Measurements from ENCODE around the gene NLN.

DNA sequence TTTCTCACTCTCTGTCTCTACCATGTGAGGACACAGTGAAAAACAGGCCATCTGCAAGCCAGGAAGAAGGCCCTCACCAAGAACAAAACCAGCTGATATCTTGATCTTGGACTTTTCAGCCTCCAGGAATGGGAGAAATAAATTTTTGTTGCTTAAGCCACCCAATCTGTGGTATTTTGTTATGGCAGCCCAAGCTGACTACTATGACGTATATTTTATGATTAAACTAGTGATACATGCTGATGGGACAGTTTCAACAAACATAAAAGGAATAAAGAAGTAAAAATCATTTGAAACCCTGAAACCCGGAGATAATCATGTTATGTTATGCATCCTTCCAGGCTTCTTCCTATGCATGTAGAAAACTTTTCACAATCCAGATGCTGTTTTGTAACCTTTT lies 132.9 kb downstream of the NLN start:
- TF ChIP-seq, protein P1, sequence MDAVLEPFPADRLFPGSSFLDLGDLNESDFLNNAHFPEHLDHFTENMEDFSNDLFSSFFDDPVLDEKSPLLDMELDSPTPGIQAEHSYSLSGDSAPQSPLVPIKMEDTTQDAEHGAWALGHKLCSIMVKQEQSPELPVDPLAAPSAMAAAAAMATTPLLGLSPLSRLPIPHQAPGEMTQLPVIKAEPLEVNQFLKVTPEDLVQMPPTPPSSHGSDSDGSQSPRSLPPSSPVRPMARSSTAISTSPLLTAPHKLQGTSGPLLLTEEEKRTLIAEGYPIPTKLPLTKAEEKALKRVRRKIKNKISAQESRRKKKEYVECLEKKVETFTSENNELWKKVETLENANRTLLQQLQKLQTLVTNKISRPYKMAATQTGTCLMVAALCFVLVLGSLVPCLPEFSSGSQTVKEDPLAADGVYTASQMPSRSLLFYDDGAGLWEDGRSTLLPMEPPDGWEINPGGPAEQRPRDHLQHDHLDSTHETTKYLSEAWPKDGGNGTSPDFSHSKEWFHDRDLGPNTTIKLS (IDR thresholded peaks at IDR 0.05; ENCODE audit: borderline replicate concordance, low read depth): no peak
- TF ChIP-seq POLR2A (conservative IDR thresholded peaks at IDR 0.05) (no peak), ZFP36 (IDR thresholded peaks at IDR 0.05; ENCODE audit: low read depth, low read length, partially characterized antibody) (no peak), HIVEP1 (CRISPR knock-in tag; IDR thresholded peaks at IDR 0.05) (no peak)
- TF ChIP-seq, protein P2, sequence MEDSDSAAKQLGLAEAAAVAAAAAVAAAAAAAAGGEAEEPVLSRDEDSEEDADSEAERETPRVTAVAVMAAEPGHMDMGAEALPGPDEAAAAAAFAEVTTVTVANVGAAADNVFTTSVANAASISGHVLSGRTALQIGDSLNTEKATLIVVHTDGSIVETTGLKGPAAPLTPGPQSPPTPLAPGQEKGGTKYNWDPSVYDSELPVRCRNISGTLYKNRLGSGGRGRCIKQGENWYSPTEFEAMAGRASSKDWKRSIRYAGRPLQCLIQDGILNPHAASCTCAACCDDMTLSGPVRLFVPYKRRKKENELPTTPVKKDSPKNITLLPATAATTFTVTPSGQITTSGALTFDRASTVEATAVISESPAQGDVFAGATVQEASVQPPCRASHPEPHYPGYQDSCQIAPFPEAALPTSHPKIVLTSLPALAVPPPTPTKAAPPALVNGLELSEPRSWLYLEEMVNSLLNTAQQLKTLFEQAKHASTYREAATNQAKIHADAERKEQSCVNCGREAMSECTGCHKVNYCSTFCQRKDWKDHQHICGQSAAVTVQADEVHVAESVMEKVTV (CRISPR knock-in tag; IDR thresholded peaks at IDR 0.05): no peak
